C4-2B (cell line): ENCODE measurements around the gene SLIT3.
A peak's percentile ranks its signal among the peaks of the same experiment; 100 is the strongest.

Source experiments
- CTCF ChIP-seq: fragments of 450-650 bp; conservative IDR thresholded peaks from 2 replicates; pipeline ENCODE4 v1.5.1; 2017; ENCODE audit warnings: mild to moderate bottlenecking
- ZFX ChIP-seq: fragments of 450-650 bp; IDR thresholded peaks from 2 replicates; pipeline ENCODE4 v1.6.1; 2017

GRCh38 chr5:168679515-168679920 is 621.4 kb downstream of the SLIT3 start:
- TF ChIP-seq CTCF (peak; percentile 94), ZFX (no peak)
